ENCODE results near the gene SH3PXD2B. TPM values are rescaled to one million over a fixed set of nuclear protein-coding genes. Genes with fewer than 3 reads are reported as not detected.
"Not testable (repeated sequence)": the region's sequence is repeated elsewhere in the genome, so short reads cannot be mapped to it uniquely, and the experiment has no call there.

Gene SH3PXD2B
- total RNA-seq, 6 experiments from 2014 or later, result 2.5 to 6.8 (median 5.2) TPM

- Histone ChIP-seq H3K36me3 (no peaks in the 10 kb centered on the region), H3K4me1 (peaks cover 0 to 7% (median 0%) of the 10 kb centered on the region in 4 donors), H3K9me3 (no peaks in the 10 kb centered on the region), H3K27ac (no peak overlapping the region), H3K4me3 (no peak overlapping the region), H3K27me3 (no peaks in the 10 kb centered on the region)
- WGBS (ENCODE audit: insufficient coverage, low coverage, low lambda C conversion rate, missing lambda C conversion rate), result 36% methylated on average over 1 of the region's 5 CpGs
- ATAC-seq, result peak; percentile 100
- intact Hi-C loops (cut with DNase I), result no loop called here
- DNase-seq, result peak; percentile 45 to 78 (median 70)
- TF ChIP-seq, protein P1, sequence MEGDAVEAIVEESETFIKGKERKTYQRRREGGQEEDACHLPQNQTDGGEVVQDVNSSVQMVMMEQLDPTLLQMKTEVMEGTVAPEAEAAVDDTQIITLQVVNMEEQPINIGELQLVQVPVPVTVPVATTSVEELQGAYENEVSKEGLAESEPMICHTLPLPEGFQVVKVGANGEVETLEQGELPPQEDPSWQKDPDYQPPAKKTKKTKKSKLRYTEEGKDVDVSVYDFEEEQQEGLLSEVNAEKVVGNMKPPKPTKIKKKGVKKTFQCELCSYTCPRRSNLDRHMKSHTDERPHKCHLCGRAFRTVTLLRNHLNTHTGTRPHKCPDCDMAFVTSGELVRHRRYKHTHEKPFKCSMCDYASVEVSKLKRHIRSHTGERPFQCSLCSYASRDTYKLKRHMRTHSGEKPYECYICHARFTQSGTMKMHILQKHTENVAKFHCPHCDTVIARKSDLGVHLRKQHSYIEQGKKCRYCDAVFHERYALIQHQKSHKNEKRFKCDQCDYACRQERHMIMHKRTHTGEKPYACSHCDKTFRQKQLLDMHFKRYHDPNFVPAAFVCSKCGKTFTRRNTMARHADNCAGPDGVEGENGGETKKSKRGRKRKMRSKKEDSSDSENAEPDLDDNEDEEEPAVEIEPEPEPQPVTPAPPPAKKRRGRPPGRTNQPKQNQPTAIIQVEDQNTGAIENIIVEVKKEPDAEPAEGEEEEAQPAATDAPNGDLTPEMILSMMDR (IDR thresholded peaks at IDR 0.05), result peak; percentile 77 to 96 (median 92)
- TF ChIP-seq POLR2A (IDR thresholded peaks at IDR 0.05), result no peak
Measured at GRCh38 chr5:172293054-172293744, 161.1 kb downstream of the SH3PXD2B start.

DNA sequence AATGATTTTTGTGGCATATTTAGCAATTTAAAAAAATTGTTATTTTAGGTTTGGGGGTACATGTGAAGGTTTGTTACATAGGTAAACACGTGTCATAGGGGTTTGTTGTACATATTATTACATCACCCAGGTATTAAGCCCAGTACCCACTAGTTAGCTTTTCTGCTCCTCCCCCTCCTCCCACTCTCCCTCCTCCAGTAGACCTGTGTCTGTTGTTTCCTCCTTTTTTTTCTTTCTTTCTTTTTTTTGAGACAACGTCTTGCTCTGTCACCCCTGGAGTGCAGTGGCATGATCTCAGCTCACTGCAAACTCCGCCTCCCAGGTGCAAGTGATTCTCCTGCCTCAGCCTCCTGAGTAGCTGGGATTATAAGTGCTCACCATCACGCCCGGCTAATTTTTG lies 162.5 kb downstream of the SH3PXD2B start:
- H3K4me1 ChIP-seq; H3K27ac ChIP-seq; DNase-seq; H3K36me3 ChIP-seq; H3K4me3 ChIP-seq; intact Hi-C loops (cut with DNase I); ATAC-seq; H3K9me3 ChIP-seq; H3K27me3 ChIP-seq: not testable (repeated sequence)
- WGBS (ENCODE audit: insufficient coverage, low coverage, low lambda C conversion rate, missing lambda C conversion rate), result 67% methylated on average over 2 of the region's 5 CpGs

GRCh38 chr5:172288465-172288864 lies 165.9 kb downstream of the SH3PXD2B start:
- Histone ChIP-seq H3K27me3 (no peaks in the 10 kb centered on the region), H3K4me1 (peaks cover 0 to 7% (median 0%) of the 10 kb centered on the region in 4 donors), H3K9me3 (no peaks in the 10 kb centered on the region), H3K36me3 (no peaks in the 10 kb centered on the region), H3K27ac (no peak overlapping the region), H3K4me3 (no peak overlapping the region)
- ATAC-seq (no peak), DNase-seq (no peak)
- TF ChIP-seq POLR2A (IDR thresholded peaks at IDR 0.05), result no peak
- TF ChIP-seq, protein P1 (IDR thresholded peaks at IDR 0.05), result no peak
- intact Hi-C loops (cut with DNase I), result no loop called here
- 96% methylated on average over 4 of the region's 4 CpGs for WGBS (ENCODE audit: insufficient coverage, low coverage, low lambda C conversion rate, missing lambda C conversion rate)

GRCh38 chr5:172287140-172287539 lies 167.2 kb downstream of the SH3PXD2B start:
- H3K36me3 ChIP-seq; H3K4me1 ChIP-seq; H3K9me3 ChIP-seq; H3K27me3 ChIP-seq; intact Hi-C loops (cut with DNase I); H3K27ac ChIP-seq; DNase-seq; ATAC-seq; H3K4me3 ChIP-seq: not testable (repeated sequence)
- WGBS (ENCODE audit: insufficient coverage, low coverage, low lambda C conversion rate, missing lambda C conversion rate), result 50% methylated on average over 2 of the region's 3 CpGs

- Histone ChIP-seq H3K27me3 (no peaks in the 10 kb centered on the region), H3K4me1 (peaks cover 0 to 24% (median 3%) of the 10 kb centered on the region in 4 donors), H3K4me3 (no peak overlapping the region), H3K9me3 (no peaks in the 10 kb centered on the region), H3K27ac (no peak overlapping the region), H3K36me3 (no peaks in the 10 kb centered on the region)
- no peak for TF ChIP-seq POLR2A (IDR thresholded peaks at IDR 0.05)
- TF ChIP-seq, protein P1 (IDR thresholded peaks at IDR 0.05), result no peak
- intact Hi-C loops (cut with DNase I), result no loop called here
- ATAC-seq (no peak), DNase-seq (no peak)
- WGBS (ENCODE audit: insufficient coverage, low coverage, low lambda C conversion rate, missing lambda C conversion rate), result 72% methylated on average over 7 of the region's 15 CpGs
Measured at GRCh38 chr5:172285226-172286143, 168.8 kb downstream of the SH3PXD2B start.

Measured in right lobe of liver (tissue), 6 donors.